Activated CD4-positive, alpha-beta T cell treated with anti-CD3 and anti-CD28 coated beads for 4 hours (primary cell): Measurements from ENCODE around the gene LTB.

Experiments used
- DNase-seq, 2 donors: peaks; one replicate each; pipeline ENCODE4 v3.0.0-alpha.2; 2020

Gene LTB

GRCh38 chr6:31546958-31547726 is 35.1 kb downstream of the LTB start, which contains the start of gene NFKBIL1:
TSS of gene NFKBIL1 (plus strand) at chr6:31547608. CDS start at chr6:31547695, 87 bp downstream.
- peak; percentile 86 to 89 for DNase-seq

GRCh38 chr6:31546339-31546957 is 35.8 kb downstream of the LTB start, which contains the start of gene ATP6V1G2:
TSS of gene ATP6V1G2 (minus strand) at chr6:31546608. CDS start at chr6:31546559, 49 bp downstream.
- peak; percentile 80 to 85 for DNase-seq

- no peak for DNase-seq
Measured at GRCh38 chr6:31545291-31545690, 36.9 kb downstream of the LTB start.

- DNase-seq = no peak
Measured at GRCh38 chr6:31544676-31545075, 37.5 kb downstream of the LTB start.

GRCh38 chr6:31543639-31544038 is 38.6 kb downstream of the LTB start:
- no peak for DNase-seq

GRCh38 chr6:31541658-31542521 is 40.3 kb downstream of the LTB start, which contains the start of gene DDX39B:
TSS of gene DDX39B (minus strand) at chr6:31542003. CDS start at chr6:31540532, 1,471 bp downstream.
- peak; percentile 90 to 95 for DNase-seq

GRCh38 chr6:31541059-31541657 is 41.1 kb downstream of the LTB start:
- DNase-seq = peak; percentile 66 to 68

- no peak for DNase-seq
Measured at GRCh38 chr6:31540640-31541039, 41.6 kb downstream of the LTB start.

- DNase-seq = no peak
Measured at GRCh38 chr6:31538805-31539400, 43.3 kb downstream of the LTB start.

GRCh38 chr6:31535538-31536324 is 46.5 kb downstream of the LTB start:
- no peak for DNase-seq

- no peak for DNase-seq
Measured at GRCh38 chr6:31534521-31535040, 47.6 kb downstream of the LTB start.

GRCh38 chr6:31534011-31534410 is 48.2 kb downstream of the LTB start:
- DNase-seq = no peak

- DNase-seq = no peak
Measured at GRCh38 chr6:31533455-31533841, 48.8 kb downstream of the LTB start.

- DNase-seq = no peak
Measured at GRCh38 chr6:31532644-31533454, 49.4 kb downstream of the LTB start.

- DNase-seq = no peak
Measured at GRCh38 chr6:31531771-31532643, 50.2 kb downstream of the LTB start.

GRCh38 chr6:31531162-31531561 is 51.1 kb downstream of the LTB start:
- no peak for DNase-seq

GRCh38 chr6:31530659-31531058 is 51.6 kb downstream of the LTB start:
- no peak for DNase-seq
